Measurements from ENCODE around the gene LDLRAD2.

- TF ChIP-seq PBX3 (IDR thresholded peaks at IDR 0.05) (no peak), CTCF (IDR thresholded peaks at IDR 0.05) (no peak), POLR2AphosphoS5 (IDR thresholded peaks at IDR 0.05; ENCODE audit: low read depth, low read length) (no peak), RFX5 (IDR thresholded peaks at IDR 0.05; ENCODE audit: low read length) (no peak), NRF1 (IDR thresholded peaks at IDR 0.05; ENCODE audit: low read depth, low read length) (no peak), NFIC (IDR thresholded peaks at IDR 0.05; ENCODE audit: borderline replicate concordance) (no peak), USF1 (IDR thresholded peaks at IDR 0.05; ENCODE audit: borderline replicate concordance, low read depth) (no peak), TCF12 (IDR thresholded peaks at IDR 0.05) (no peak), SMC3 (IDR thresholded peaks at IDR 0.05; ENCODE audit: low read depth, low read length) (no peak), RXRA (IDR thresholded peaks at IDR 0.05; ENCODE audit: borderline replicate concordance, low read depth) (no peak), TAF1 (IDR thresholded peaks at IDR 0.05; ENCODE audit: borderline replicate concordance, low read depth, low read length) (no peak), REST (IDR thresholded peaks at IDR 0.05; ENCODE audit: low read depth, low read length) (no peak)
Measured at GRCh38 chr1:21834666-21835065, 22.6 kb downstream of the LDLRAD2 start.

All from SK-N-SH (cell line).